SK-N-MC (cell line): Measurements from ENCODE around the gene LSM12.

ENCODE experiments used
- EZH2 ChIP-seq: fragments of 200-600 bp; sonication (generic); IDR thresholded peaks from one replicate; pipeline ENCODE4 v1.6.1; 2017; ENCODE audit warnings: antibody characterized with exemption
- POLR2AphosphoS5 ChIP-seq: IDR thresholded peaks from 2 replicates; pipeline ENCODE4 v1.6.1; 2012; ENCODE audit warnings: mild to moderate bottlenecking, low read depth, low read length, borderline replicate concordance

- TF ChIP-seq EZH2 (no peak), POLR2AphosphoS5 (no peak)
Measured at GRCh38 chr17:44087319-44087718, 20.8 kb upstream of the LSM12 start.
